Loucy (cell line): ENCODE measurements around the gene STMND1.

Source experiments
- H2AFZ ChIP-seq: fragments of 200-600 bp; sonication (generic); 2 replicates; pipeline ENCODE4 v1.6.0; 2016; ENCODE audit warnings: antibody characterized with exemption, mild to moderate bottlenecking, low read length, moderate library complexity
- H3F3A ChIP-seq: fragments of 200-600 bp; 2 replicates; pipeline ENCODE4 v1.6.0; 2016; ENCODE audit warnings: antibody characterized with exemption, low read depth, mild to moderate bottlenecking
- H3K27me3 ChIP-seq: fragments of 200-600 bp; sonication (generic); 2 replicates; pipeline ENCODE4 v1.6.1; 2014; ENCODE audit warnings: low read length, mild to moderate bottlenecking; ENCODE audit not compliant: insufficient read depth, poor library complexity, severe bottlenecking
- H3K36me3 ChIP-seq: fragments of 200-600 bp; sonication (generic); 2 replicates; pipeline ENCODE4 v1.6.1; 2016; ENCODE audit warnings: low read length; ENCODE audit not compliant: insufficient read depth
- H3K4me1 ChIP-seq: fragments of 200-600 bp; sonication (generic); 2 replicates; pipeline ENCODE4 v1.5.1; 2014; ENCODE audit warnings: low read length, mild to moderate bottlenecking; ENCODE audit not compliant: insufficient read depth, poor library complexity, severe bottlenecking
- H3K4me2 ChIP-seq: fragments of 200-600 bp; sonication (generic); 2 replicates; pipeline ENCODE4 v1.6.0; 2014; ENCODE audit warnings: antibody characterized with exemption, low read length, low read depth, mild to moderate bottlenecking; ENCODE audit not compliant: poor library complexity, severe bottlenecking
- H3K4me3 ChIP-seq: fragments of 200-600 bp; sonication (generic); 2 replicates; pipeline ENCODE4 v1.5.1; 2014; ENCODE audit warnings: low read length, mild to moderate bottlenecking, mixed read lengths; ENCODE audit not compliant: poor library complexity, severe bottlenecking
- H3K79me2 ChIP-seq: fragments of 200-600 bp; sonication (generic); 2 replicates; pipeline ENCODE4 v1.6.1; 2014; ENCODE audit warnings: low read length; ENCODE audit not compliant: insufficient read depth
- H3K9ac ChIP-seq: fragments of 200-600 bp; sonication (generic); 2 replicates; pipeline ENCODE4 v1.6.0; 2014; ENCODE audit warnings: mild to moderate bottlenecking, low read depth, low read length, moderate library complexity; ENCODE audit not compliant: poor library complexity, severe bottlenecking
- H3K9me2 ChIP-seq: fragments of 200-600 bp; sonication (generic); replicated peaks from 2 replicates; pipeline ENCODE4 v1.6.1; 2016; ENCODE audit warnings: low read depth, low read length, mixed read lengths
- H3K9me3 ChIP-seq: fragments of 200-600 bp; sonication (generic); 2 replicates; pipeline ENCODE4 v1.6.1; 2014; ENCODE audit warnings: mild to moderate bottlenecking, antibody characterized with exemption, low read length, low read depth; ENCODE audit not compliant: insufficient read depth
- H4K20me1 ChIP-seq: fragments of 200-600 bp; sonication (generic); 2 replicates; pipeline ENCODE4 v1.6.0; 2014; ENCODE audit warnings: antibody characterized with exemption, low read length, mild to moderate bottlenecking; ENCODE audit not compliant: insufficient read depth, poor library complexity, severe bottlenecking
- EZH2phosphoT487 ChIP-seq: fragments of 200-600 bp; IDR thresholded peaks from 2 replicates; pipeline ENCODE4 v1.6.1; 2018; ENCODE audit warnings: antibody characterized with exemption, mild to moderate bottlenecking, moderate library complexity, borderline replicate concordance
- TF ChIP-seq, protein P1 (sequence below): fragments of 200-600 bp; sonication (generic); conservative IDR thresholded peaks from 2 replicates; pipeline ENCODE4 v1.5.1; 2014; ENCODE audit warnings: mild to moderate bottlenecking, antibody characterized with exemption, low read length

STMND1 gene

DNA sequence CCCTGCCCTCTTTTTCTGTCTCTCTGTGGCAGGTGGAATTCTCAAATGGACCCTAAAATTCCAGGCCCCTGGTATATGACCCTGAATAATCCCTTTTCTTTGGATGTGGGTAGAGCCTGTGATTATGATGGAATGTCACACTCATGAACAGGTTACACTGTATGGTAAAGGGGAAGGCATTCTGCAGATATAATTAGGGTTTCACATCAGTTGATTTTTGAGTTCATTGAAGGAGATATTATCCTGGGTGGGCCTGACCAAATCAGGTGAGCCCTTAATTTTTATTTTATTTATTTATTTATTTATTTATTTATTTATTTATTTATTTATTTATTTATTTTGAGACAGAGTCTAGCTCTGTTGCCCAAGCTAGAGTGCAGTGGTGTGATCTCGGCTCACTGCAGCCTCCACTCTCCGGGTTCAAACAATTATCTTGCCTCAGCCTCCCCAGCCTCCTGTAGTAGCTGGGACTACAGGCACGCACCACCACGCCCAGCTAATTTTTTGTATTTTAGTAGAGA, 13.7 kb upstream of the STMND1 start:
- Histone ChIP-seq H3K9me3 (no peaks in the 10 kb centered on the region), H3K9me2 (no peaks in the 10 kb centered on the region), H2AFZ (no peak overlapping the region), H3K9ac (no peak overlapping the region), H3F3A (no peaks in the 10 kb centered on the region), H3K36me3 (no peaks in the 10 kb centered on the region), H3K4me2 (no peak overlapping the region), H3K4me1 (no peaks in the 10 kb centered on the region), H4K20me1 (no peaks in the 10 kb centered on the region), H3K27me3 (no peaks in the 10 kb centered on the region), H3K79me2 (no peaks in the 10 kb centered on the region), H3K4me3 (no peak overlapping the region)
- TF ChIP-seq EZH2phosphoT487: no peak
- TF ChIP-seq, protein P1, sequence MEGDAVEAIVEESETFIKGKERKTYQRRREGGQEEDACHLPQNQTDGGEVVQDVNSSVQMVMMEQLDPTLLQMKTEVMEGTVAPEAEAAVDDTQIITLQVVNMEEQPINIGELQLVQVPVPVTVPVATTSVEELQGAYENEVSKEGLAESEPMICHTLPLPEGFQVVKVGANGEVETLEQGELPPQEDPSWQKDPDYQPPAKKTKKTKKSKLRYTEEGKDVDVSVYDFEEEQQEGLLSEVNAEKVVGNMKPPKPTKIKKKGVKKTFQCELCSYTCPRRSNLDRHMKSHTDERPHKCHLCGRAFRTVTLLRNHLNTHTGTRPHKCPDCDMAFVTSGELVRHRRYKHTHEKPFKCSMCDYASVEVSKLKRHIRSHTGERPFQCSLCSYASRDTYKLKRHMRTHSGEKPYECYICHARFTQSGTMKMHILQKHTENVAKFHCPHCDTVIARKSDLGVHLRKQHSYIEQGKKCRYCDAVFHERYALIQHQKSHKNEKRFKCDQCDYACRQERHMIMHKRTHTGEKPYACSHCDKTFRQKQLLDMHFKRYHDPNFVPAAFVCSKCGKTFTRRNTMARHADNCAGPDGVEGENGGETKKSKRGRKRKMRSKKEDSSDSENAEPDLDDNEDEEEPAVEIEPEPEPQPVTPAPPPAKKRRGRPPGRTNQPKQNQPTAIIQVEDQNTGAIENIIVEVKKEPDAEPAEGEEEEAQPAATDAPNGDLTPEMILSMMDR: no peak

DNA sequence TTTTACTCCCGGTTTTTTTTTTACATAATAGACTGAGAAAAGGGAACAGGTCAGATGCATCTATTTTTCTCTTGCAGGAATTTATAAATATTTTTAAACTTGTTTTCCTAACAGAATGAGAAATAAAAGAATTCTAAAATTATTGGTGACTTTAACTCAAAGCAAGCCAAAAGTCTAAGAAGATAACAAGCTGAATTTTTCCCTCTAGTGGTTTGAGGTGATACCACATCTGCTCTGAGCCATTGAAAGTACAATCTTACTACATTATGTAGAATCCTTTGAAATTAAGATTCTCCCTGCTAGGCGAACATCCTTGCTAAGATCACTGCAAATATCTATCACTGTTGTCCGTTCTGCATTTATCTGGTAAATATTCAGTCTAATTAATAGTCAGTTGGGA, 10.7 kb upstream of the STMND1 start:
- H3K9me2 ChIP-seq: no peaks in the 10 kb centered on the region
- no peak overlapping the region for H2AFZ ChIP-seq
- H3K36me3 ChIP-seq: no peaks in the 10 kb centered on the region
- H3K9ac ChIP-seq: no peak overlapping the region
- no peak overlapping the region for H3K4me2 ChIP-seq
- H3F3A ChIP-seq: no peaks in the 10 kb centered on the region
- H3K79me2 ChIP-seq: no peaks in the 10 kb centered on the region
- no peaks in the 10 kb centered on the region for H3K9me3 ChIP-seq
- no peaks in the 10 kb centered on the region for H4K20me1 ChIP-seq
- TF ChIP-seq EZH2phosphoT487: no peak
- TF ChIP-seq, protein P1: peak; percentile 53
- H3K4me1 ChIP-seq: no peaks in the 10 kb centered on the region
- H3K4me3 ChIP-seq: no peak overlapping the region
- no peaks in the 10 kb centered on the region for H3K27me3 ChIP-seq

DNA sequence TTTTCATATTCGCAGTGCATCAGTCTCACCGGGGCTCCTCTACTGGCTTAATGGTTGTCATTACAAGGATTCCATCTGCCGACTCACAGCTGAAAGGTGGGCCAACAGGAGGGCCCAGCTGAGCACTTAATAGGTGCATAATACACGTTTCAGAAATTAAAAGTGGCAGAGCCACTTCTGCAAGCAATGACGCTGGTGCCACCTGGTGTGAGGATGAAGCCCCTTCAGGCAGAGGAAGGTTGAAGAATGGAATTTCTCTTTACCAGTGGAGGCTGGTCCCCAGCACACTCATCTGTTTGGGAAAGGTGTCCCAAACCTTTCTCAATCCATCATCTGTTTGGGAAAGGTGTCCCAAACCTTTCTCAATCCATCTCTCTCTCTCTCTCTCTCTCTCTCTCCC, 8.2 kb upstream of the STMND1 start:
- H3K4me2 ChIP-seq: no peak overlapping the region
- H3K79me2 ChIP-seq: no peaks in the 10 kb centered on the region
- H3K9me2 ChIP-seq: no peaks in the 10 kb centered on the region
- H3K4me3 ChIP-seq: no peak overlapping the region
- H3K36me3 ChIP-seq: no peaks in the 10 kb centered on the region
- no peak overlapping the region for H2AFZ ChIP-seq
- TF ChIP-seq, protein P1: peak; percentile 61
- no peak for TF ChIP-seq EZH2phosphoT487
- H4K20me1 ChIP-seq: no peaks in the 10 kb centered on the region
- no peaks in the 10 kb centered on the region for H3K27me3 ChIP-seq
- H3K9me3 ChIP-seq: no peaks in the 10 kb centered on the region
- H3K9ac ChIP-seq: no peak overlapping the region
- no peaks in the 10 kb centered on the region for H3K4me1 ChIP-seq
- no peaks in the 10 kb centered on the region for H3F3A ChIP-seq
